K562 (cell line): ENCODE results near the gene NFIC.
"Not testable (repeated sequence)": the region's sequence is repeated elsewhere in the genome, so short reads cannot be mapped to it uniquely, and the experiment has no call there.

Experiments used
- CTCF ChIP-seq, 3 experiments: IDR thresholded peaks in 2 of 3; conservative IDR thresholded peaks in 1 of 3; 2 replicates each; pipeline ENCODE4 v1.5.1; 2011 to 2012; ENCODE audit warnings: low read length in 3 of 3, mild to moderate bottlenecking in 3 of 3, control low read depth in 2 of 3, improper control_type of control experiment in 1 of 3, inconsistent platforms in 1 of 3, low read depth in 1 of 3, mixed read lengths in 1 of 3, moderate library complexity in 1 of 3; ENCODE audit not compliant: insufficient read depth in 2 of 3
- EZH2 ChIP-seq: IDR thresholded peaks from 2 replicates; pipeline ENCODE4 v1.6.1; 2012; ENCODE audit warnings: low read depth, mild to moderate bottlenecking, inconsistent platforms, low read length, borderline replicate concordance
- NFXL1 ChIP-seq: fragments of 450-650 bp; formaldehyde crosslinking; IDR thresholded peaks from 2 replicates; pipeline ENCODE4 v1.4.0; 2021; ENCODE audit warnings: mild to moderate bottlenecking

GRCh38 chr19:3342962-3343361, 23.4 kb upstream of the NFIC start:
- TF ChIP-seq NFXL1 (CRISPR knock-in tag); CTCF (IDR thresholded peaks at IDR 0.05 in 2 of 3, conservative IDR thresholded peaks at IDR 0.05 in 1 of 3; ENCODE audit: insufficient read depth in 2 of 3, low read depth in 1 of 3, low read length in 3 of 3); EZH2: not testable (repeated sequence)
